ENCODE measurements around the gene CDH23.

Gene CDH23

GRCh38 chr10:71370031-71370430 is 26.7 kb upstream of the CDH23 start:
- no peak for DNase-seq

DNA sequence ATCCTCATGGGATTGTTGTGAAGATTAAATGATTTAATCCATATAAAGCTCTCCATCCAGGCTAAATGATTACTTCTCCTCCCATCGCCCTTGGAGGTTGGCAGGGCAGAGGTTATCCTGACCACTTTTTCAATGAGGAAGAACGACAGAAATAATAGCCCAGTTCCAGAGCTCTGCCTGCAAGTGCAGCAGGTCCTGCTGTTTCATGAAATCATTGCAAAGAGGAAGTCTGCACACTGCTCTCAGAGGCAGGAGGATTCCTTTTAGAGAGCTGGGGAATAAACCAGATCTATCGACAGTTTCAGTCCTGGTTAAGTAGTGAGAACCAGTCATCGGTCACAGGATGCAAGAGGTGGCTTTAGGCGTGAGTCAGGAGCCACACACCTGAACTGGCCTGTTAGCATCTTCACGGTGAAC is 25.0 kb upstream of the CDH23 start:
- DNase-seq = no peak

DNA sequence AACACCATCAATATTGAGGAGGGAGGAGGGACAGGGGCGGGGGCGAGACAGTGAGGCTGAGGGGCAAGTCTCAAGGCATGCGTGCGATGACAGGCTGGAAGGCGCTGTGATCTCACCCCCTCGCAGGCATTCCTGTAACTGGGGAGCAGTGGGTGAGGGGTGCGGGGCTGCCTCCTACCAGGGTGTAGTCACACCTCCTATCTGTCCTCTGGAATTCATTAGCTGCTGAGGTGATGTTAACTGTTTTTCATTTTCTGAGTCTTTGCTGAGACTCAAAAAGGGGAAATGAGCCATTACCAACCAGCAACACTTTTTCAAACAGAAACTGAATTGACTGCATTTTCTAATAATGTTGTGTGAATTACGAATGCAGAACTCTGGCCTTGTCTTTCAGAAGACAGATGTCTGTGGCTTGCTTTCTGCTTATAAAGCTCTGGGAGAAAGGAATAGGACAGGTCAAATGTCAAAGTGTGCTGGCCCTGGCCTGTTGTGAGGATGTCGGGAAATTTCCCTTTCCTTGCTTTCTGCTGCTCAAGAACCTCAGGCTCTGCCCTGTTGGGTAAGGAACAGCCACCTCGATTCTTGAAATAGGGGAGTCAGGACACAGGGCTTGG is 23.7 kb upstream of the CDH23 start:
- DNase-seq = no peak

- DNase-seq = no peak
Measured at GRCh38 chr10:71374481-71375233, 22.1 kb upstream of the CDH23 start.

DNA sequence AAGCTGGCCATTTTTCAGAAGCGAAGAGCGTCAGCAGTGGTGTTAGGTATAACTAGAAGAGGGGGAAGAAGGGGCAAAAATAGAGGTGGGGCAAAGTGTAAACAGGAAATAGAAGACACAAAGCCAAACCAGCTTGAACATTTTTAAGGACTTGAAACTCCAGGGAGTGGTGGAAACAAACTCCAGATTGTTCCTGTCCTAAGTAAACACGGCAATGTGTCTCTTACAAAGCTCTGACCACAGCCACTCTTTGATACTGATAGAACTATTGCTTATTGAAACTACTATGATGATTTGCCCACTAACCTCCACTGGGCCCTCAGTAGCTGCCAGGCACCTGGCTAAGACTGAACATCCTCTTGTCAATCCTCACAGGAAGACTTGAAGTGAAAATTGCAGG is 20.8 kb upstream of the CDH23 start:
- DNase-seq = no peak

DNA sequence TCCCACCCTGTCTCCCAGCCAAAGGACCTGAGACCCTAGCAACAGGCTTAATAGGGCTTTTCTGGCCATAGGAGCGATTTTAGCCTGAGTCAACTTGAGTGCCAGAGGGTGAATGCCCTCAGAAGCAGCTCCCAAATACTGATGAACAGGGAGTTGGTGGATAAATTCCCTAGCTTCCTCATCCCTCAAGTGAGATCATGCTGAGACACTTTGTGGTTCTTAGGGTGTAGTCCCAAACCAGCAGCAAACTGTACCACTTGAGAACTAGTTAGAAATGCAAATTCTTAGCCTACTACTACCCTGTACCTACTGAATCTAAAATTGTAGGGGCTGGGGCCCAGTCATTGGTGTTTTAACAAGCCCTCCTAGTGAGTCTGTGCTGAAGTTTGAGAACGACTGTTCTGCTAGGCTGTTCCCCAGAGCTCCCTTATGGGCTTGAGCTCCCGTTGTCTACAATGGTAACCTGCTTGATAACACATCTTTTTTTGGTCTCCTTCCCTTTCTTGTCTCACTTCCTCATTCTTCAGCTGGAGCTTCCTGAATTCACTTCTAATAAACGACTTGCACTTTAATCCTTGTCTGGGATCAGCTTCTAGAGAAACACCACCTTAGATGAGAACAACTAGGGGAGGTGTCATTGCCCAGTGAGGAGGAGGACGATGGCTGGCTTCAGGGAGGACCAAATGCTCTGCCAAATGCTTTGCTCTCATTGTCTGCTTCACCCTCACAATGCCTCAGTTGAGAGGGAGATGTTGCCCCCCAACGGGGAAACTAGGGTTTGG is 18.2 kb upstream of the CDH23 start:
- no peak for DNase-seq

- DNase-seq = no peak
Measured at GRCh38 chr10:71379118-71379766, 17.5 kb upstream of the CDH23 start.

DNA sequence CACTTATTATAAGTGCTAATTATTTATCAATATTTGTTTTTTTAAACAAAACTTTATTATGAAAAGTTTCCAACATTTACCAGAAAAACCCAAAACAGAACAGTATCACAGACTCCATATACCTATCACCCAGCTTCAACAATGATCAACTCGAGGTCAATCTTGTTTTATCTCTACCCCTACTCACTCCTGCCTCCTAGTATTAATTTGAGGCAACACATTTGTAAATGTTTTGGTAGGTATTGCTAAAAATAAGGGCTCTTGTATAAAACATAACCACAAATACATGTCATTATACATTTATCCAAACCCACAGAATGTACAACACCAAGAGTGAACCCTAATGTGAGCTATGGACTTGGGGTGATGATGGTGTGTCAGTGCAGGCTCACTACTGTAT is 15.9 kb upstream of the CDH23 start:
- no peak for DNase-seq

GRCh38 chr10:71381611-71382010 is 15.1 kb upstream of the CDH23 start:
- DNase-seq = no peak

DNA sequence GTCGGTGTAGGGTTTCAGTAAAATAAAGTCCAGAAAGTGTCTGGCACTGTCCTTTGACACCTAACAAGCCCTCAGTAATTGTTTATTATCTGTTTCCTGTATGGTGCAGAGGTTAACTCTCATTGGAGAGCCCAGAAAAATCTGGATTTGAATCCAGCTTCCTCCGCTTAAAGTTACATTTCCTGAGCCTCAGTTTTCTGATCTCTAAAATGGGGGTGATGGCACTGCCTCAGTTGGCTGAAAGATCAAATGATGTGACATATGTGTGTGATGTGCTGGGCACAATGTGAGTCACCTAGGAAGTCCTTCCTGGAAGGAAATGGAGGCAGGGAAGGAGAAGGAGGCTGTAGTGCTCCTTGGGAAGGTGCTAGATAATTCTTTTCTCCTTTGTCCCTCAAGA is 14.7 kb upstream of the CDH23 start:
- DNase-seq = no peak

DNA sequence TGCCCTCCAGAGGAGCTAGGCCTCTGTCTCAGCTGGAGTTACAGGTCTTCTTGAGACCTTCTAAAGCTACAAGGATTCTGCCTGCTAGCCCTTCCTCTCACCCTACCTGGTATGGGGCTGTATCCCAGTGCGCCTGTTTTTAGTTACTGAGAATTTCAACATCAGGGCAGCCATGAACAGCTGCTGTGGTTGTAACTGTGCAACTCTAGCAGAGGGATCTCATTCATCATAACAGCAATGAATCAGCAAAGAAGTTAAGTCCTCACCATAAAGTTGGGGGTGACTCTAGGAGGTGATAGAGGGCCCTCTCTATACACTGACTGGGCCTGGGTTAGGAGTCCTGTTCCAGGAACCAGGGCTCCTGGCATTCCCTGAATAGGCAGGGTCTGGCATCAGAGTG is 14.0 kb upstream of the CDH23 start:
- no peak for DNase-seq

DNA sequence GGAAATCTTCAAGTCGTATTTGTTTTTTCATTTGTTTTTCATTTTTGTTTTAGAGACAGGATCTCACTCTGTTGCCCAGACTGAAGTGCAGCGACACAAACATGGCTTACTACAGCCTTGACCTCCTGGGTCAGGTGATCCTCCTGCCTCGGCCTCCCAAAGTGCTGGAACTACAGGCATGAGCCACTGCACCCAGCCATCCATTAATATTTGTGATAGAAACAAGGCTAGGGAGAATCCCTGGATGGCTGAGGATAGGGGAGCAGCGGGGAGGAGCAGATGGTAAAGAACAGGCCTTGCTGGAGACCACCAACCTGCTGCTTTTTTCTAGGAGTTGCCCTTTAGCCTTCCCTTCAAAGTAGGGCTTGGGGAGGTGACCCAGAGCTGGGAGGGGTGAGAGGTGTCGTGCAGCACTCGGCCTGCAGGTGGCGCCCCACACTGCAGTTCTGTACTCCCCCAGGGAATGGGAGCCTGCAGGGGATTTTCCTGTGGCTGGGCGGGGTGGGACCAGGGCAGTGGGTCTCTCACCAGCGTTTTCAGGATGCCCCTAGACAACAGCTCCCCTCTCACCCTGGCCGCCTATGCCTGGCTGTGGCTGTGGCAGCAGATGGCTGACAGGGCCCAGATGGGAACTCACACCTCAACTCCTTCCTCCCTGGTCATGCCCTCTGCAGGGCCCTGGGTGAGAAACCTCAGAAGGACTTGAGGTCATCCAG is 12.6 kb upstream of the CDH23 start:
- DNase-seq = peak; percentile 92

- DNase-seq = no peak
Measured at GRCh38 chr10:71388171-71388570, 8.5 kb upstream of the CDH23 start.

GRCh38 chr10:71388583-71389310 is 8.0 kb upstream of the CDH23 start:
- no peak for DNase-seq

DNA sequence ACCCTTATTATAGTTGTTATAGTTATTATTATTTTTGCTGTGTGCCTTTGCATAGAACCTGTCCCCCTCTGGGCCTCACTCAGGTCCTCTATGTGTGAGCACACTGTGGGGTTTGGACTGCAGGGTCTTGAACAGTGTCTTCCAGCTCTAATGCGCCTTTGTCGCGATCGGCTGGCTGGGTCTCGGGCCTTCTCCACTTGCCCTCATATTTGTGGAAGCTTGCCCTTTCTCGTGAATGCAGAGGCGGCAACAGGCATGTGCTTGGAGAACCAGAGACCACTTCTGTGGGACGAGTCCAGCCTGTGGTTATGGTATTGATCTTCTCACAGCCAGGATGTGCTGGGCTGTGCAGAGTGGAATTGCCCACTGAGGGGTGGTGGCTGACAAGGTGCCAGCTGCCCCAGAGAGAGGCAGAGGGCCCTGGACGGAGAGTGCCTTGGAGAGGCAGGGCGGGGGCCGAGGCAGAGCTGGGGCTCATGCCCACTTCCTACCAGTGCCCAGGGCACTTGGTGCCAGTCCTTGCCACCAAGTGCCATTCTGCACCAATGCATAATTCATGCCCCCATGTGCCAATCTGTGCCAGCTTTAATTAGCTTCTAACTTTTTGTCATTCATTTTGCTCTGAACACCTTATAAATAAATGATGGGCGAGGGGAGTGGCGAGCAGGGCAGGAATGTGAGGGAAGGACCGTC is 6.8 kb upstream of the CDH23 start:
- no peak for DNase-seq

DNA sequence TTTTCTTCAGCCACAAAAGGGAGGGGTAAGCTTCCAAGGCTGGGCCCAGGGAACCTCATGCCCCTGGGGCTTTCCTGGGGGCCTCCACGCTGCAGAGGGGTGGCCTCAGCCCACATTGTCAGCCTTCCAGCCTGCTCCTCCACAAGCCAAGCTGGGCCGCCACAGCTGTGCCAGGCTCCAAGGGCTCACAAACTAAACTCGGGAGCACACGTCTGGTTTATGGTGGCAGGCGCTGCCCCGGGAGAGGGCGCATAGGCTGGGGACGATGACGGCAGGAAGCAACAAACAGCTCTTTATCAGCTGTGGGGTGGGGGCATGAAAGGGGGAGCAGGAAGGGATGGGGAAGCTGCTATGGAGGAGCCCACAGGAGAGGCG is 6.3 kb upstream of the CDH23 start:
- DNase-seq = no peak

DNA sequence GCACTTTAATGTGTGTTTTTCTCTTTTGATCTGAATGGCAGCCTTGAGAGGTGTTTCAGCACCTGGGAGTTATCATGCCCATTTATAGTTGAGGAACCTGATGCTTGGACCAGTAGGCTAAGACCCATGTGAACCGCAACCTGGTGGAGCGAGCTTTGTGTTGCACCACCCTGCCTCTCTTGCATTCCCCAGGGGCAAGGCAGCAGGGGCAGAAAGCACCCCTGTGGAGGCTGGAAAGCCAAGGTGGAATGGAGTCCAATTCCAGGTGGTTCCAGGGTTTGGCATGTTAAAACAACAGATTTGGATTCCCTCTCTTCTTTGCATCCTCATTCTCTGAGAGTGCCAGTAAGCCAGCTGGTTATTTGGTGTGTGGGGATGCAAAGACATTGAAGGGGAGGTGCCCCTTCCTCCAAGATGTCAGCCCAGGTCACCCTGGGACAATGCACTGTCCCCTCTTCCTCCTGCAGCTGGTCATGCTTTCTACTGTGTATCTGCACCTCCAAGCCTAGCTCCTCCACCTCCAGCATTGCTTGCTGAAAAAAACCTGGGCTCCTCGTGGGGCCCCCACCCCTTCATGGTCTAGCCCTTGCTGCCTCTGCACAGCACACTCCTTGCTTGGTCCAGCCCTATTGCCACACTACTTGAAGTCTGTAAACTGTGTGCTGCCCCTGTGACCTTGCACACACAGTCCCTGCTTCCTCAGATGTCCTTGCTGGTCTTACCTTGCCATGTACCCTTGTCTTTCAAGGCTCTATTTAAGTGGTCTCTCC is 5.6 kb upstream of the CDH23 start:
- DNase-seq = no peak

DNA sequence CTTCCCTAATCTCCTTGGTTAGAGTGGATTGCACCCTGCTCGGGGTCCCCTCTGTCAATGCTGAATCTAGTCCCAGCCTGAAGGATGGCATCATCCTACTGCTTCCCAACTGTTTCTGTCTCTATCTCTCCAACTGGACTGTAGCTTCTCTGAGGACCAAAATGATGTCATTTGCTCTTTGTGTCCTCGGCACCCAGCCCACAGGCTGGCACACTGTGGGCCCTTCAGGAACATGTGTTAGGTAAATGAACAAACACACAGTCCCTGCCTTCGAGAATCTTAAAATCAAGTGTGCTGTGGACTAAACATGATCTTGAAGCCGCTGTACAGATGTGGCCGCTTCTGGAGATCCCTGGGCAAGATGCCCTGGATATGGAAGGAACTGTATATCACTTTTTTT is 5.0 kb upstream of the CDH23 start:
- DNase-seq = no peak

DNA sequence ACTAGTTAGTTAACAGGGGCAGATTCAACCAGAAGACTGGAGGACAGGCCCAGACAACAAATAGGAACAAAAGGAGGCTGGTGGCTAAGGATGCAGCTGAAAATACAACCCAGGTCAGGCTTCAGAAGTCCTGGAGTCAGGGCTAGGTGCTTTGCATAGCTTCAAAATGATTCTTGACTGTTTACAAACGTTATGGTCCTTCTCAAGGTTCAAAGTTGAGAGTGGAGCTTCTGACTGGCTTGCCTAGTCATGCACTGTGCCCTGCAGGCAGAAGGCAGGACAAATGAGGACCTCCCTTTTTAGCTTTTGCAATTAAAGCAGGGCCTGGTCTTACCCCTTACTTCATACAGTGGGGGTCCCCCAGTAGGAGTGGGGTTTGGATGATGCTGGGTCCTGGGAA is 4.4 kb upstream of the CDH23 start:
- DNase-seq = no peak
